ENCODE data around the gene BPI.
"Not testable (repeated sequence)": the region's sequence is repeated elsewhere in the genome, so short reads cannot be mapped to it uniquely, and the experiment has no call there.

Gene BPI

GRCh38 chr20:38278131-38278530 is 25.8 kb upstream of the BPI start:
- peak; percentile 67 for DNase-seq (ENCODE audit: low spot score)

- no peak for DNase-seq (ENCODE audit: low spot score)
Measured at GRCh38 chr20:38278763-38279162, 25.2 kb upstream of the BPI start.

GRCh38 chr20:38281176-38281915 is 22.6 kb upstream of the BPI start:
- not testable (repeated sequence) for DNase-seq (ENCODE audit: low spot score)

- no peak for DNase-seq (ENCODE audit: low spot score)
Measured at GRCh38 chr20:38283236-38283635, 20.7 kb upstream of the BPI start.

GRCh38 chr20:38284066-38284650 is 19.8 kb upstream of the BPI start:
- not testable (repeated sequence) for DNase-seq (ENCODE audit: low spot score)

- no peak for DNase-seq (ENCODE audit: low spot score)
Measured at GRCh38 chr20:38284893-38285444, 19.0 kb upstream of the BPI start.

GRCh38 chr20:38286586-38287531 is 17.1 kb upstream of the BPI start:
- peak; percentile 97 for DNase-seq (ENCODE audit: low spot score)

GRCh38 chr20:38290829-38291814 is 12.8 kb upstream of the BPI start:
- DNase-seq (ENCODE audit: low spot score), result peak; percentile 61

GRCh38 chr20:38291966-38292365 is 12.0 kb upstream of the BPI start:
- DNase-seq (ENCODE audit: low spot score), result no peak

- DNase-seq (ENCODE audit: low spot score), result no peak
Measured at GRCh38 chr20:38293491-38294065, 10.4 kb upstream of the BPI start.

GRCh38 chr20:38294076-38294591 is 9.8 kb upstream of the BPI start:
- DNase-seq (ENCODE audit: low spot score), result no peak

- no peak for DNase-seq (ENCODE audit: low spot score)
Measured at GRCh38 chr20:38295811-38296210, 8.1 kb upstream of the BPI start.

- no peak for DNase-seq (ENCODE audit: low spot score)
Measured at GRCh38 chr20:38296433-38296832, 7.5 kb upstream of the BPI start.

GRCh38 chr20:38297916-38298674 is 5.9 kb upstream of the BPI start:
- no peak for DNase-seq (ENCODE audit: low spot score)

GRCh38 chr20:38298768-38299288 is 5.1 kb upstream of the BPI start:
- peak; percentile 51 for DNase-seq (ENCODE audit: low spot score)

GRCh38 chr20:38299963-38300362 is 4.0 kb upstream of the BPI start:
- no peak for DNase-seq (ENCODE audit: low spot score)

GRCh38 chr20:38300438-38300837 is 3.5 kb upstream of the BPI start:
- no peak for DNase-seq (ENCODE audit: low spot score)

GRCh38 chr20:38301309-38301708 is 2.6 kb upstream of the BPI start:
- no peak for DNase-seq (ENCODE audit: low spot score)

GRCh38 chr20:38302786-38303185 is 1.2 kb upstream of the BPI start:
- DNase-seq (ENCODE audit: low spot score), result no peak
